Esophagus (tissue), 2 donors: Measurements from ENCODE around the gene PPEF1. TPM values are rescaled to one million over a fixed set of nuclear protein-coding genes. Genes with fewer than 3 reads are reported as not detected.
"Not testable (repeated sequence)": the region's sequence is repeated elsewhere in the genome, so short reads cannot be mapped to it uniquely, and the experiment has no call there.

Source experiments
- H3K27ac ChIP-seq, 2 donors: one replicate each; pipeline ENCODE4 v1.5.1; 2013; ENCODE audit warnings: low read depth in 2 of 2, mild to moderate bottlenecking in 2 of 2, inconsistent platforms in 1 of 2, low read length in 1 of 2, moderate library complexity in 1 of 2
- H3K27me3 ChIP-seq, 2 donors: one replicate each; pipeline ENCODE4 v1.6.1; 2013; ENCODE audit warnings: low read length in 2 of 2, control low read depth in 1 of 2, mild to moderate bottlenecking in 1 of 2; ENCODE audit not compliant: insufficient read depth in 2 of 2, control insufficient read depth in 1 of 2
- H3K36me3 ChIP-seq, 2 donors: one replicate each; pipeline ENCODE4 v1.6.1; 2013; ENCODE audit warnings: low read length in 1 of 2; ENCODE audit not compliant: control insufficient read depth in 2 of 2, insufficient read depth in 2 of 2
- H3K4me1 ChIP-seq, 2 donors: one replicate each; pipeline ENCODE4 v1.6.1; 2013; ENCODE audit warnings: low read length in 1 of 2; ENCODE audit not compliant: control insufficient read depth in 2 of 2, insufficient read depth in 2 of 2
- H3K4me3 ChIP-seq, 2 donors: one replicate each; pipeline ENCODE4 v1.5.1; 2013; ENCODE audit warnings: low read length in 2 of 2, mild to moderate bottlenecking in 2 of 2, low read depth in 1 of 2, moderate library complexity in 1 of 2
- H3K9me3 ChIP-seq, 2 donors: one replicate each; pipeline ENCODE4 v1.6.1; 2013; ENCODE audit warnings: mild to moderate bottlenecking in 2 of 2, low read depth in 1 of 2, low read length in 1 of 2, moderate library complexity in 1 of 2; ENCODE audit not compliant: control insufficient read depth in 2 of 2, insufficient read depth in 1 of 2
- WGBS, 2 donors: extraction: QIAGEN DNeasy Blood & Tissue Kit; methylation state at CpG; one replicate each; pipeline ENCODE4 v1.1.7; 2013; 5-methylcytosine and 5-hydroxymethylcytosine counted together
- polyA plus RNA-seq, 2 donors: library from polyadenylated mRNA; stranded (reverse); fragments of 200-250 nt; gene quantifications; one replicate each; pipeline ENCODE4 v1.2.3, GENCODE V29; 2013
- donor health status: healthy with polysubstance abuse.
- donor health status: Bipolar disorder and iron deficiency.

Gene PPEF1
- polyA plus RNA-seq, 2 donors, result not detected

GRCh38 chrX:18739609-18740008, 32.2 kb downstream of the PPEF1 start:
- H3K36me3 ChIP-seq, H3K9me3 ChIP-seq, H3K4me3 ChIP-seq, H3K27me3 ChIP-seq, H3K27ac ChIP-seq, H3K4me1 ChIP-seq: not testable (repeated sequence)
- WGBS, 2 donors, result 62 to 63% methylated on average over 6 of the region's 6 CpGs

GRCh38 chrX:18748499-18748898, 41.1 kb downstream of the PPEF1 start:
- H3K4me1 ChIP-seq, result no peaks in the 10 kb centered on the region
- H3K4me3 ChIP-seq, result no peak overlapping the region
- WGBS, 2 donors, result 70 to 81% methylated on average over 2 of the region's 2 CpGs
- H3K27me3 ChIP-seq, result no peaks in the 10 kb centered on the region
- no peak overlapping the region for H3K27ac ChIP-seq
- H3K36me3 ChIP-seq, result no peaks in the 10 kb centered on the region
- no peaks in the 10 kb centered on the region for H3K9me3 ChIP-seq

DNA sequence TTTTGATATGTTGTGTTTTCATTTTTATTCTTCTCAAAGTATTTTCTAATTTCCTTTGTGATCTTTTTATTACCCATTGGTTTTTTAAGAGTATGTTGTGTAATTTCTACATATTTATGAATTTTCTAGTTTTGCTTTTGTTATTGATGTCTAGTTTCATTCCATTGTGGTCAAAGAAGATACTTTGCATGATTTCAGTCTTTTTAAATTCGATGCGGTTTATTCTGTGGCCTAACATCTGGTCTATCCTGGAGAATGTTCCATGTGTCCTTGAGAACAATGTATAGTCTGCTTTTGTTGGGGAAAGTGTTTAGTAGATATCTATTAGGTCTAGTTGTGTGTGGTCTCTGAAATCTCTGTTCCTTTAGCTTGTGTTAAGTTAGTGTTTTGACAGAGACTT, 46.2 kb downstream of the PPEF1 start:
- Histone ChIP-seq H3K27me3 (no peaks in the 10 kb centered on the region), H3K36me3 (no peaks in the 10 kb centered on the region), H3K4me1 (no peaks in the 10 kb centered on the region), H3K4me3 (no peak overlapping the region), H3K27ac (no peak overlapping the region), H3K9me3 (no peaks in the 10 kb centered on the region)
- WGBS, 2 donors, result 90 to 92% methylated on average over 2 of the region's 2 CpGs

GRCh38 chrX:18755651-18756050, 48.2 kb downstream of the PPEF1 start:
- 51 to 69% methylated on average over 4 of the region's 4 CpGs for WGBS, 2 donors
- H3K4me1 ChIP-seq, result no peaks in the 10 kb centered on the region
- H3K27ac ChIP-seq, result no peak overlapping the region
- H3K4me3 ChIP-seq, result no peak overlapping the region
- H3K9me3 ChIP-seq, result no peaks in the 10 kb centered on the region
- H3K36me3 ChIP-seq, result no peaks in the 10 kb centered on the region
- no peaks in the 10 kb centered on the region for H3K27me3 ChIP-seq

DNA sequence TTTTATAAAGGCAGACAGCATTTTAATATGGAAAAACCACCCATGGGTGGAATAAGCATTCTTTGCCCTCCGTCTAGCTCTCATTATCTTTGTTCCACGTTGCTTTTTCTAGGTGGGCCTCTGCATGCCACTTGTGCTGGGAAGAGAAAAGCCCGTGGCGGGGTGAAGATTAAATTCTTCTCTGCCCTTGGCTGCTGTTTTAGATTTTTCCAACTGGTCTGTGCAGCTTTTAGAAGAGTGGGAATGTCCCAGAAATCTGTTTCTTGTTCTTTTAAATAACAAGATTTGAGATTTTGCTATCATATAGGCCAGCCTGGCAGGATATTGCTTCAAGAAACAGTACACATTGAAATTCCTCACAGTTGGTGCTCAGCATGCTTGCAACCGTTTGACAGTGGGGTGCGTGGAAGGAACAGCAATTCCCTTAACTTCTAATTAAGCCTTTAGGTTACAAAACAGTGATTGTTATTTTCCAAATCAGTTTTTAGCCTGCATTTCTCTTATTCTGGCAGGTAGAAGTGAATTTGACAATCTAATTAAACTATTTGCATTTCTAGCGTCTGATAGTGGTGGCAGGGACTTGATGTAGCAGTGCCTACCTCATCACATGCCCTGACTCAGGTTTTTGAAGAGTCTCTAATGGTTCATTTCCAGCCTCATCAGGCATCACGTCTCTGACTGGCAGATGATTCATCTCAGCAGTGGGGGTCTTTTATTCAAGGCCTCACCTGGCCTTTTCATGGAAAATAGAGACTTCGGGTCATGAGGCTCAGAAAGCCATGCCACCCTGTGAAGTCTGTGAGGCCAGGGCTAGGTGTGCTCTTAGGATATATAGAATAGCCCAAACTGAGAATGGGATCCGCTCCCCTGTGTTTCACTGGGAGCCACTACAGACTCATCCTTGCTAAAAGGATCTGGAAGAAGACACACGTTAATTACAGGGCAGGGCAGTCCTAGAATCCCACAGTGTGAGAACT, 50.8 kb downstream of the PPEF1 start:
- H3K36me3 ChIP-seq, result no peaks in the 10 kb centered on the region
- 69 to 82% methylated on average over 11 of the region's 11 CpGs for WGBS, 2 donors
- no peak overlapping the region for H3K27ac ChIP-seq
- H3K9me3 ChIP-seq, result no peaks in the 10 kb centered on the region
- no peaks in the 10 kb centered on the region for H3K27me3 ChIP-seq
- H3K4me1 ChIP-seq, result no peaks in the 10 kb centered on the region
- H3K4me3 ChIP-seq, result no peak overlapping the region

- 88 to 91% methylated on average over 3 of the region's 3 CpGs for WGBS, 2 donors
Measured at GRCh38 chrX:18761750-18762149, 54.3 kb downstream of the PPEF1 start.

GRCh38 chrX:18763106-18763505, 55.7 kb downstream of the PPEF1 start:
- H3K36me3 ChIP-seq, H3K9me3 ChIP-seq, H3K27me3 ChIP-seq, H3K27ac ChIP-seq, H3K4me1 ChIP-seq, H3K4me3 ChIP-seq: not testable (repeated sequence)
- 73 to 76% methylated on average over 3 of the region's 3 CpGs for WGBS, 2 donors

More at GRCh38 chrX:18761750-18762149, 54.3 kb downstream of the PPEF1 start:
- Histone ChIP-seq H3K36me3 (no peaks in the 10 kb centered on the region), H3K4me1 (no peaks in the 10 kb centered on the region), H3K4me3 (no peak overlapping the region), H3K9me3 (peaks cover 0 to 2% of the 10 kb centered on the region in 2 donors), H3K27me3 (no peaks in the 10 kb centered on the region), H3K27ac (no peak overlapping the region)

- no peaks in the 10 kb centered on the region for H3K4me1 ChIP-seq
Measured at GRCh38 chrX:18769364-18769763, 61.9 kb downstream of the PPEF1 start.

GRCh38 chrX:18769812-18770573, 62.5 kb downstream of the PPEF1 start:
- Histone ChIP-seq H3K27ac (no peak overlapping the region), H3K4me1 (no peaks in the 10 kb centered on the region), H3K4me3 (no peak overlapping the region), H3K27me3 (no peaks in the 10 kb centered on the region), H3K36me3 (no peaks in the 10 kb centered on the region), H3K9me3 (no peaks in the 10 kb centered on the region)
- WGBS, 2 donors, result 45 to 48% methylated on average over 7 of the region's 7 CpGs

More at GRCh38 chrX:18769364-18769763, 61.9 kb downstream of the PPEF1 start:
- Histone ChIP-seq H3K4me3 (no peak overlapping the region), H3K27ac (no peak overlapping the region), H3K27me3 (no peaks in the 10 kb centered on the region), H3K36me3 (no peaks in the 10 kb centered on the region), H3K9me3 (no peaks in the 10 kb centered on the region)
- WGBS, 2 donors, result 46 to 48% methylated on average over 1 of the region's 1 CpG
